Measurements from ENCODE around the gene EPOP.

GRCh38 chr17:38693700-38694329 lies 19.1 kb upstream of the EPOP start:
- TF ChIP-seq CTCF (conservative IDR thresholded peaks at IDR 0.05; ENCODE audit: low read depth, low read length) = no peak
- TF ChIP-seq EZH2 (IDR thresholded peaks at IDR 0.05; ENCODE audit: borderline replicate concordance, low read depth, low read length, poor library complexity, severe bottlenecking) = no peak

Measured in A673 (cell line).